Hepatocyte (in vitro differentiated cells): ENCODE data around the gene CDH15. TPM values are rescaled to one million over a fixed set of nuclear protein-coding genes. Genes with fewer than 3 reads are reported as not detected.

Experiments
- DNase-seq: peaks from one replicate; pipeline ENCODE4 v3.0.0-alpha.2; 2016; ENCODE audit warnings: low spot score
- H2AFZ ChIP-seq: fragments of 200-600 bp; sonication (generic); 2 replicates; pipeline ENCODE4 v1.6.0; 2016; ENCODE audit warnings: antibody characterized with exemption, mild to moderate bottlenecking
- H3K27ac ChIP-seq: fragments of 200-600 bp; sonication (generic); 2 replicates; pipeline ENCODE4 v1.5.1; 2016; ENCODE audit warnings: mild to moderate bottlenecking
- H3K27me3 ChIP-seq: fragments of 200-600 bp; sonication (generic); 2 replicates; pipeline ENCODE4 v1.6.1; 2016
- H3K36me3 ChIP-seq: fragments of 200-600 bp; sonication (generic); replicated peaks from 2 replicates; pipeline ENCODE4 v1.5.1; 2016; ENCODE audit warnings: low read depth; ENCODE audit not compliant: insufficient read depth
- H3K4me1 ChIP-seq: fragments of 200-600 bp; sonication (generic); 2 replicates; pipeline ENCODE4 v1.5.1; 2016; ENCODE audit warnings: mild to moderate bottlenecking, moderate library complexity; ENCODE audit not compliant: insufficient read depth
- H3K4me2 ChIP-seq: fragments of 200-600 bp; sonication (generic); 2 replicates; pipeline ENCODE4 v1.6.0; 2016
- H3K4me3 ChIP-seq: fragments of 200-600 bp; sonication (generic); 2 replicates; pipeline ENCODE4 v1.5.1; 2016; ENCODE audit warnings: mild to moderate bottlenecking
- H3K79me2 ChIP-seq: fragments of 200-600 bp; sonication (generic); 2 replicates; pipeline ENCODE4 v1.6.0; 2017; ENCODE audit warnings: mild to moderate bottlenecking
- H3K9me2 ChIP-seq: fragments of 200-600 bp; sonication (generic); replicated peaks from 2 replicates; pipeline ENCODE4 v1.6.0; 2017; ENCODE audit warnings: mild to moderate bottlenecking; ENCODE audit not compliant: insufficient read depth
- H3K9me3 ChIP-seq: fragments of 200-600 bp; sonication (generic); 2 replicates; pipeline ENCODE4 v1.5.1; 2016; ENCODE audit warnings: low read depth, mild to moderate bottlenecking
- H4K20me1 ChIP-seq: fragments of 200-600 bp; sonication (generic); 2 replicates; pipeline ENCODE4 v1.6.0; 2016; ENCODE audit warnings: mild to moderate bottlenecking; ENCODE audit not compliant: insufficient read depth, poor library complexity, severe bottlenecking
- EZH2 ChIP-seq: fragments of 200-600 bp; sonication (generic); IDR thresholded peaks from 2 replicates; pipeline ENCODE4 v1.6.1; 2016; ENCODE audit warnings: antibody characterized with exemption, mild to moderate bottlenecking, borderline replicate concordance
- EZH2phosphoT487 ChIP-seq: fragments of 200-600 bp; sonication (generic); IDR thresholded peaks from one replicate; pipeline ENCODE4 v1.6.1; 2018; ENCODE audit warnings: antibody characterized with exemption, mild to moderate bottlenecking, low read depth, moderate library complexity; ENCODE audit not compliant: unreplicated experiment, severe bottlenecking
- WGBS: methylation state at CpG from one replicate; pipeline ENCODE4 v1.1.6; 2016; ENCODE audit warnings: low lambda C conversion rate; ENCODE audit errors: missing lambda C conversion rate; 5-methylcytosine and 5-hydroxymethylcytosine counted together
- polyA plus RNA-seq: library from polyadenylated mRNA; unstranded; fragments of >200 nt; fragmentation: Nextera tagmentation; extraction: Ambion mirVana; gene quantifications from 2 replicates; pipeline ENCODE4 v1.2.1, GENCODE V29; 2016
- total RNA-seq: library from RNA; depleted of rRNA; stranded (reverse); fragments of >200 nt; gene quantifications from 2 replicates; pipeline ENCODE4 v1.2.3, GENCODE V29; 2014
- TF ChIP-seq, protein P1 (sequence below): fragments of 200-600 bp; sonication (generic); IDR thresholded peaks from 2 replicates; pipeline ENCODE4 v1.5.1; 2016; ENCODE audit warnings: antibody characterized with exemption, mild to moderate bottlenecking; ENCODE audit not compliant: poor library complexity

Gene CDH15
- total and polyA plus RNA-seq, 2 experiments from 2014 or later = 0.13 to 0.47 TPM

DNA sequence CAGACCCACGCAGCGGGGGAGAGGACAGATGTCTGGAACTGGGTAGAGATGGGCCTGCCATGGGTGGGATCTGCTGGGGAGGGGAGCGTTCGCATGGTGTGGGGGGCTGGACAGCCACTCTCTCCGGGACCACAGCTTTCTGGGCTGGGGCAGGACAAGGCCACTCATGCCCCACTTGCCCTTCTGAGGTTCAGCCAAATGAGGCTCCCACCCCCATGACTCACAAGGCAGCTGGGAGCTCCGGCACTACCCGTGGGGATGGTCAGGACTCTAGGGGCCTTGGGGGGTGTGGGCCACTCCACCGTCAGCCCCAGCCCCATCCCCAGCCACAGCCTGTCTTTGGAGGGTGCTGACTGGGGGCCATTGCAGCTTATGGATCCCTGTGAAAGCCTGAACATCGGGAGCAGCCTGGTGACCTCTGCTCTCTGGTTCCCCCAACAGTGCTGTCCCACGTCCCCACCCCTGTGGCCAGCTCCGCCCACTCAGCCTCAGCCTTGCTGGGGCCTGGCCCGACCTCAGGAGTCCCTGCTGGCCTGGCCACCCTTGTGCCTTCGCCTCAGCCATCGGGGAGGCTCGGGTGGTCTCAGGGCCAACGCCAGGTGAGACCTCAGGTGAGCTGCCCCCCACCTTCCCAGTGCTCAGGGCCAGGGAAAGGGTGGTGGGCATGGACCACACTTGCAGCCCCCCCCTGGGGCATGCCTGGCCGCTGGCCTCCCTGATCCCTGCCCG is 4.7 kb upstream of the CDH15 start:
- Histone ChIP-seq H3K4me2 (peak overlapping the region; percentile 66), H3K4me1 (peaks cover 12% of the 10 kb centered on the region), H4K20me1 (no peaks in the 10 kb centered on the region), H2AFZ (peak overlapping the region; percentile 56), H3K27me3 (no peaks in the 10 kb centered on the region), H3K9me3 (no peaks in the 10 kb centered on the region), H3K27ac (no peak overlapping the region), H3K36me3 (no peaks in the 10 kb centered on the region), H3K79me2 (no peaks in the 10 kb centered on the region), H3K4me3 (no peak overlapping the region), H3K9me2 (no peaks in the 10 kb centered on the region)
- WGBS = 72% methylated on average over 8 of the region's 18 CpGs
- TF ChIP-seq, protein P1, sequence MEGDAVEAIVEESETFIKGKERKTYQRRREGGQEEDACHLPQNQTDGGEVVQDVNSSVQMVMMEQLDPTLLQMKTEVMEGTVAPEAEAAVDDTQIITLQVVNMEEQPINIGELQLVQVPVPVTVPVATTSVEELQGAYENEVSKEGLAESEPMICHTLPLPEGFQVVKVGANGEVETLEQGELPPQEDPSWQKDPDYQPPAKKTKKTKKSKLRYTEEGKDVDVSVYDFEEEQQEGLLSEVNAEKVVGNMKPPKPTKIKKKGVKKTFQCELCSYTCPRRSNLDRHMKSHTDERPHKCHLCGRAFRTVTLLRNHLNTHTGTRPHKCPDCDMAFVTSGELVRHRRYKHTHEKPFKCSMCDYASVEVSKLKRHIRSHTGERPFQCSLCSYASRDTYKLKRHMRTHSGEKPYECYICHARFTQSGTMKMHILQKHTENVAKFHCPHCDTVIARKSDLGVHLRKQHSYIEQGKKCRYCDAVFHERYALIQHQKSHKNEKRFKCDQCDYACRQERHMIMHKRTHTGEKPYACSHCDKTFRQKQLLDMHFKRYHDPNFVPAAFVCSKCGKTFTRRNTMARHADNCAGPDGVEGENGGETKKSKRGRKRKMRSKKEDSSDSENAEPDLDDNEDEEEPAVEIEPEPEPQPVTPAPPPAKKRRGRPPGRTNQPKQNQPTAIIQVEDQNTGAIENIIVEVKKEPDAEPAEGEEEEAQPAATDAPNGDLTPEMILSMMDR = no peak
- TF ChIP-seq EZH2 (no peak), EZH2phosphoT487 (no peak)
- no peak for DNase-seq

GRCh38 chr16:89167425-89167941 is 4.1 kb upstream of the CDH15 start:
- Histone ChIP-seq H3K9me2 (no peaks in the 10 kb centered on the region), H2AFZ (peak overlapping the region; percentile 56), H3K4me3 (no peak overlapping the region), H3K4me1 (peaks cover 12% of the 10 kb centered on the region), H3K27me3 (no peaks in the 10 kb centered on the region), H3K27ac (no peak overlapping the region), H4K20me1 (no peaks in the 10 kb centered on the region), H3K79me2 (no peaks in the 10 kb centered on the region), H3K36me3 (no peaks in the 10 kb centered on the region), H3K9me3 (no peaks in the 10 kb centered on the region), H3K4me2 (peak overlapping the region; percentile 66)
- DNase-seq = peak; percentile 94
- WGBS = 14% methylated on average over 11 of the region's 18 CpGs
- TF ChIP-seq, protein P1 = peak; percentile 71
- no peak for TF ChIP-seq EZH2phosphoT487

DNA sequence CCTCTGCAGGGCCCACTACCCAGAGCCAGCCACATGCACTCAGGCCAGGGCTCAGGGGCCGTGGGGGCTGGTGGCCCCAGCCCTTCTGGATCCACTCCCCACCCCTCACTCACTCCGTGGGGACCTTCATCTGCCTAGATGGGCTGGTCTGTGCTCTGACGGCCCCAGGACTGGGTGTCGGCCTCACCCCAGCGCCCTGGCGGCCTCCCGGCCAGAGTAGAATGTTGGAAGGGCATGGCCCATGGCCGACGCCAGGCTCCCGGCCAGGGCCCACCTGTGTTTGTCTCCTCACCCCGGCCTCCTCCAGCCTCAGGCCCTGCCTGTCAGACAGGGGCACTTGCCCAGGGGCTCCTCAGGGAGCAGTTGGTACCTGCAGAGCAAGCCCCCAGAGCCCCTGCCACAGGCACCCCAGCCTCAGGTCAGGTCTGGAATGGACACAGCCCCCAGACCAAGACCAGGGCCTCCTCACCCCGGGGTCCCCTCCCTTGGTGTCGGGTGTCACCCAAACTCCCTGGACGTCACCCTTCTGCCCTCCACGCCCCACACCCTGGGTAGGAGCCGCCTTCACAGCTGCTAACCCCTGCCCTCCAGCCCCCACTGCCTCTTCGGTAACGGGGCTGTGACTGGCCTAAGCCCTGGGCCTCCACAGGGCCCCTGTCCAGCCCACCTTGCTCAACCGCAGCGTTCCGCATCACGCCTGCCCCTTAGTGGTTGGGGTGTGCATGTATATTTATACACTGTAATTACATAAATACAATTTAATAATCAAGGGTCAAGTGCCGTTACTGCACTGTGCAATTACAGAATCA is 3.0 kb upstream of the CDH15 start:
- WGBS = 87% methylated on average over 22 of the region's 23 CpGs

More for the DNA sequence above, 3.0 kb upstream of the CDH15 start:
- H3K9me3 ChIP-seq = no peaks in the 10 kb centered on the region
- no peaks in the 10 kb centered on the region for H3K9me2 ChIP-seq
- H3K4me3 ChIP-seq = no peak overlapping the region
- H3K4me2 ChIP-seq = no peak overlapping the region
- no peaks in the 10 kb centered on the region for H3K36me3 ChIP-seq
- no peak for TF ChIP-seq EZH2phosphoT487
- TF ChIP-seq, protein P1 = no peak
- TF ChIP-seq EZH2 = no peak
- DNase-seq = no peak
- no peak overlapping the region for H3K27ac ChIP-seq
- H4K20me1 ChIP-seq = no peaks in the 10 kb centered on the region
- H3K27me3 ChIP-seq = no peaks in the 10 kb centered on the region
- no peaks in the 10 kb centered on the region for H3K79me2 ChIP-seq
- H3K4me1 ChIP-seq = peaks cover 21% of the 10 kb centered on the region
- H2AFZ ChIP-seq = no peak overlapping the region
